Epithelial cell of proximal tubule (primary cell): Measurements from ENCODE around the gene PDPK1. TPM values are rescaled to one million over a fixed set of nuclear protein-coding genes. Genes with fewer than 3 reads are reported as not detected.

Source experiments
- DNase-seq: peaks from one replicate; pipeline ENCODE4 v3.0.0-alpha.2; 2011; ENCODE audit warnings: low read depth
- H3K4me3 ChIP-seq: 2 replicates; pipeline ENCODE4 v1.5.1; 2011; ENCODE audit warnings: low read depth, mild to moderate bottlenecking, low read length
- total RNA-seq: library from RNA; depleted of rRNA; stranded (reverse); fragments of >200 nt; gene quantifications from 2 replicates; pipeline ENCODE4 v1.2.3, GENCODE V29; 2015
- TF ChIP-seq, protein P1 (sequence below): conservative IDR thresholded peaks from 2 replicates; pipeline ENCODE4 v1.5.1; 2012; ENCODE audit warnings: low read depth, mild to moderate bottlenecking, low read length

The PDPK1 gene
- total RNA-seq, 1 donor from 2014 or later: 16.5 TPM

DNA sequence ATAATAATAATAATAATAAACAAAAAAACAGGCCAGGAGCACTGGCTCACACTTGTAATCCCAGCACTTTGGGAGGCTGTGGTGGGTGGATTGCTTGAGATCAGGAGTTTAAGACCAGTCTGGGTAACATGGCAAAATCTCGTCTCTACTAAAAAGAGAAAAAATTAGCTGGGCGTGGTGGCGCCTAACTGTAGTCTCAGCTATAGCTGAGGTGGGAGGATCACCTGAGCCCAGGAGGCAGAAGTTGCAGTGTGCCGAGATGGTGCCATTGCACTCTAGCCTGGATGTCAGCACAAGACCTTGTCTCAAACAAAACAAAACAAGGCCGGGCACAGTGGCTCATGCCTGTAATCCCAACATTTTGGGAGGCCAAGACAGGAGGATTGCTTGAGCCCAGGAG lies 42.8 kb upstream of the PDPK1 start:
- DNase-seq: no peak
- TF ChIP-seq, protein P1, sequence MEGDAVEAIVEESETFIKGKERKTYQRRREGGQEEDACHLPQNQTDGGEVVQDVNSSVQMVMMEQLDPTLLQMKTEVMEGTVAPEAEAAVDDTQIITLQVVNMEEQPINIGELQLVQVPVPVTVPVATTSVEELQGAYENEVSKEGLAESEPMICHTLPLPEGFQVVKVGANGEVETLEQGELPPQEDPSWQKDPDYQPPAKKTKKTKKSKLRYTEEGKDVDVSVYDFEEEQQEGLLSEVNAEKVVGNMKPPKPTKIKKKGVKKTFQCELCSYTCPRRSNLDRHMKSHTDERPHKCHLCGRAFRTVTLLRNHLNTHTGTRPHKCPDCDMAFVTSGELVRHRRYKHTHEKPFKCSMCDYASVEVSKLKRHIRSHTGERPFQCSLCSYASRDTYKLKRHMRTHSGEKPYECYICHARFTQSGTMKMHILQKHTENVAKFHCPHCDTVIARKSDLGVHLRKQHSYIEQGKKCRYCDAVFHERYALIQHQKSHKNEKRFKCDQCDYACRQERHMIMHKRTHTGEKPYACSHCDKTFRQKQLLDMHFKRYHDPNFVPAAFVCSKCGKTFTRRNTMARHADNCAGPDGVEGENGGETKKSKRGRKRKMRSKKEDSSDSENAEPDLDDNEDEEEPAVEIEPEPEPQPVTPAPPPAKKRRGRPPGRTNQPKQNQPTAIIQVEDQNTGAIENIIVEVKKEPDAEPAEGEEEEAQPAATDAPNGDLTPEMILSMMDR: no peak
- H3K4me3 ChIP-seq: no peak overlapping the region

DNA sequence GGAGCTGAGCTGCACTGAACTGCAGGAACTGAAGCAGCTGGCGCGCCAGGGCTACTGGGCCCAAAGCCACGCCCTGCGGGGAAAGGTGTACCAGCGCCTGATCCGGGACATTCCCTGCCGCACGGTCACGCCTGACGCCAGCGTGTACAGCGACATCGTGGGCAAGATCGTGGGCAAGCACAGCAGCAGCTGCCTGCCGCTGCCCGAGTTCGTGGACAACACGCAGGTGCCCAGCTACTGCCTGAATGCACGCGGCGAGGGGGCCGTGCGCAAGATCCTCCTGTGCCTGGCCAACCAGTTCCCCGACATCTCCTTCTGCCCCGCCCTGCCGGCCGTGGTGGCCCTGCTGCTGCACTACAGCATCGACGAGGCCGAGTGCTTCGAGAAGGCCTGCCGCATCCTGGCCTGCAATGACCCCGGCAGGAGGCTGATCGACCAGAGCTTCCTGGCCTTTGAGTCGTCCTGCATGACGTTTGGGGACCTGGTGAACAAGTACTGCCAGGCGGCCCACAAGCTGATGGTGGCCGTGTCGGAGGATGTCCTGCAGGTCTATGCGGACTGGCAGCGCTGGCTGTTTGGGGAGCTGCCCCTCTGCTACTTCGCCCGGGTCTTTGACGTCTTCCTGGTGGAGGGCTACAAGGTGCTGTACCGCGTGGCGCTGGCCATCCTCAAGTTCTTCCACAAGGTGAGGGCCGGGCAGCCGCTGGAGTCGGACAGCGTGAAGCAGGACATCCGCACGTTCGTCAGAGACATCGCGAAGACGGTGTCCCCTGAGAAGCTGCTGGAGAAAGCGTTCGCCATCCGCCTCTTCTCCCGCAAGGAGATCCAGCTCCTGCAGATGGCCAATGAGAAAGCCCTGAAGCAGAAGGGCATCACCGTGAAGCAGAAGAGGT lies 41.4 kb upstream of the PDPK1 start:
- H3K4me3 ChIP-seq: no peak overlapping the region
- TF ChIP-seq, protein P1: no peak
- DNase-seq: no peak

DNA sequence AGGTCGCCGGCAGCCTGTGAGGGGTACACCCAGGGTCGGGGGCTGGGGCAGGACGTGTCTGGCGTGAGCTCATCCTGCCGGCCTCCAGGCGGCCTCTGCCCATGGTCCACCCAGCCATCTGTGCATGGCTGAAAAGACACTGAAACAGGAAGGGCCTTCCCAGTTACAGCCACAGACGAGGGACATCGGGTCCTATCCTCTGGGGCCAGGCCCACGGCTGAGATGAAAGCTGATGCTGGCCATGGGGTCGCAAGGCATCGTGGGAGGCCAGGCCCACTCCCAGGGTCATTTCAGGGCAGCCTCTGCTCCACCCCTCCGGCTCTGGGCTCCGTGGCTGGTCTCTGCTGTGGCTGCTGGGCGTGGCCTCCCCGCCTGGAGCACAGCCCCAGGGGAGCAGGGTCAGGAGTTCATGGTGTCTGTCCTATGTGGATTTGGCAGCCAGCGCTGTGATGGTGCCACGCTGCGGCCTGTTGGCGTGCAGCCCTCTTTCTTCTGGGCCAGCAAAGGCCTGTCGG lies 40.6 kb upstream of the PDPK1 start:
- DNase-seq: no peak
- TF ChIP-seq, protein P1: no peak
- no peak overlapping the region for H3K4me3 ChIP-seq

DNA sequence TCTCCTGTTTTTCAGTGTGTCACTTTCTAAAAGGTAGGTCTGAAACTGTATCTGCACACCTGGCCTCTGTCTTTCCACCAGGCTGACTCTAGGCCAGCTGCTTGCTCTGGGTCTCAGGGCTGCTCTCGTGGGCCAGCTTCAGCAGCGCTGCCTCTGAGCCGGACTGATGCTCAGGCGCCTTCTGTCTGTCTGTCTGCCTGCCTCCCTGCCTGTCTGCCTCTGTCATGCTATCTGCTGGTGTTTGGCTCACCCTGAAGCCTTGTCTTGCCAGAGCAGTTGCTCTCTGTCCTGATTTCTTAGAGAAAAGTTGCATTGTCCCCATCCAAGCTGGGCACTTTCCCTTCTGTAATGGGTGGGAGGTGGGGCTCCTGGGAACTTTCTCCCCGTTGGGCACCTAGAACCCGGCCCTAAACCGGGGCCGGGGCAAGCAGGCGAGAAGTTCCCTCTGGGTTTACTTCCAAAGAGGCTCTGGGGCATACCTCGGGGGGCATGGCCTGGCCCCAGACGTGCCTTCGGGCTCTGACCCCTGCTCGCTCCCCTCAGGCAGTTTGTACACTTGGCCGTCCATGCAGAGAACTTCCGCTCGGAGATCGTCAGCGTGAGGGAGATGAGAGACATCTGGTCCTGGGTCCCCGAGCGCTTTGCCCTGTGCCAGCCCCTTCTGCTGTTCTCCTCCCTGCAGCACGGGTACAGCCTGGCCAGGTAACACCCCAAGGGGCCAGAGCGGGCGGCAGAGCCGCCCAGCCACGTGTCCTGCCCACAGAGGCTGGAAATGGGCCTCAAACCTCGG lies 39.9 kb upstream of the PDPK1 start:
- TF ChIP-seq, protein P1: no peak
- no peak for DNase-seq
- H3K4me3 ChIP-seq: no peak overlapping the region

DNA sequence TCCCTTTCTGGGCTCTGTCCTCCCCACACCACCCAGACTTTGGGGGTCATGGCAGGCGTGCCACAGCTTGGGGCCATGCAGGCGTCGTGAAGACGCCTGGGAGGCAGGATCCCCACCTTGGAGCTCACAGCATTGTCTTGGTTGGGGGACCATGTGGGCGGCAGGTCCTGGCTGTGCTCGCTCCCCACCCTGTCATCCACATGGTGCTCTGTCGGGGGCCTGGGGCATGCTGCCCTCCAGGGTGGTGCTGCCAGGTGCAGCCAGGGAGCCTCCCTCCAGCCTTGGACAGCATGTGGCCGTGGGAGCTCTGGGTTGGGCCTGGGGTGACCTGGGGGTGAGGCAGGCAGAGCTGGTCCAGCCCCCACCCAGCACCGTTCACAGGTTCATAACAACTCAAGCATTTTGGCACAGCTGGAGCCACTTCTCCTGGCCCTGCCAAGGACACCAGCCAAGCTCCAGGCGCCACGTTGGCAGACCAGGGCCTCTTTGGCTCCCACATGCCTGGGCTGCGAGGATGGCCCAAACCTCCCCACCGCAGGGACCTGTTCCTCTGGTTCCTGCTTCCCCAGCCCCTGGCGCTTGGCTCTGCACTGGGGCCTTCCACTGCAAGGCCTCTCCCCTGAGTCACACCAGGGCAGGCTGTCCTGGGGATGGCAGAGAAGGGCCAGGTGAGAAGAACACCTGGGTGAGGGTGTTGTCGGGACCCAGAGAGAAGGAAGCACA lies 39.1 kb upstream of the PDPK1 start:
- no peak for DNase-seq
- H3K4me3 ChIP-seq: no peak overlapping the region
- TF ChIP-seq, protein P1: no peak

DNA sequence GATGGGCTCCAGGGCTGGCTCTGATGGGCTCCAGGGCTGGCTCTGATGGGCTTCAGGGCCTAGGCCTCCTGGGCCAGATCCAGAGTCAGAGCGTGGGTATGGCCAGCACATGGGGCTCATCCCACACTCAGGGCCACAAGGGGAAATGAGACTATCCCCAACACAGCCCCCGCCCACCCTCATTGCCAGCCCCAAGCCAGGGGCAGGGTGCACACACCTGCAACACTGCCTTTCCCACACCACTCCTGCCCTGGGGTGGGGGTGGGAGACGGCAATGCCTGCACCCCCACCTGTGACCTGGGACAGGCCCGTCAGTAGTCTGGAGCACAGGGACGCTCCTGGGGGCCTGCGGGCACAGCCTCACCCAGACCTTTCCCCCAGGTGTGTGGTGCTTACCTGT lies 38.4 kb upstream of the PDPK1 start:
- no peak overlapping the region for H3K4me3 ChIP-seq
- TF ChIP-seq, protein P1: no peak
- no peak for DNase-seq
